K562 (cell line): Measurements from ENCODE around the gene METAP1D. TPM values are rescaled to one million over a fixed set of nuclear protein-coding genes. Genes with fewer than 3 reads are reported as not detected.
A peak's percentile ranks its signal among the peaks of the same experiment; 100 is the strongest.

ENCODE experiments used
- ATAC-seq: fragments of 200-7000 bp; cut with Tn5 transposase; 3 replicates; pipeline ENCODE4 v1.9.1; 2020; ENCODE audit warnings: moderate library complexity
- BruUV-seq: library from RNA; stranded (reverse); fragments of 400-500 nt; replicated peaks from 2 replicates; lab custom pipeline; 2021; lab: Mats Ljungman, UMichigan
- CTCF ChIA-PET: fragments of 300-600 bp; formaldehyde crosslinking; extraction: SDS; loops from one replicate; lab custom pipeline; 2021; ENCODE audit warnings: low intra/inter-chr PET ratio; lab: Yijun Ruan, JAX
- POLR2A ChIA-PET: fragments of 300-600, 350-650 bp; sonication (Branson Sonifier 250); formaldehyde crosslinking; extraction: SDS; loops from one replicate; lab custom pipeline; 2021; ENCODE audit warnings: antibody characterized with exemption, inconsistent platforms; lab: Yijun Ruan, JAX
- DNase-seq, 4 experiments: peaks; one replicate each; pipeline versions ENCODE4 v3.0.0 to v3.0.0-alpha.2; 2011 to 2018; ENCODE audit warnings: low spot score in 3 of 4, mixed read lengths in 3 of 4; ENCODE audit errors: extremely low read depth in 1 of 4
- FAIRE-seq: peaks from 2 replicates; lab custom pipeline; 2011; peaks lifted over from hg19 to GRCh38; lab: Jason Lieb, UNC
- H2AFZ ChIP-seq: 2 replicates; pipeline ENCODE4 v1.6.0; 2011; ENCODE audit warnings: low read depth, low read length, control low read depth, inconsistent platforms
- H3K27ac ChIP-seq: fragments of 200-600 bp; 3 replicates; pipeline ENCODE4 v1.8.0; 2011; ENCODE audit warnings: low read depth, mild to moderate bottlenecking, control low read depth, inconsistent platforms, low read length, moderate library complexity, mixed read lengths; ENCODE audit errors: extremely low read depth
- H3K27me3 ChIP-seq, 2 experiments: fragments of 300-600 bp in 1 of 2; 2 replicates in 1 of 2; 3 replicates in 1 of 2; pipeline versions ENCODE4 v1.6.0 to v1.8.0; 2011; ENCODE audit warnings: inconsistent platforms in 2 of 2, low read length in 2 of 2, mild to moderate bottlenecking in 1 of 2, mixed read lengths in 1 of 2, moderate library complexity in 1 of 2; ENCODE audit not compliant: control insufficient read depth in 2 of 2, insufficient read depth in 2 of 2
- H3K36me3 ChIP-seq: fragments of 300-600 bp; 3 replicates; pipeline ENCODE4 v1.8.0; 2011; ENCODE audit warnings: mild to moderate bottlenecking, low read length, inconsistent platforms; ENCODE audit not compliant: control insufficient read depth, insufficient read depth
- H3K4me1 ChIP-seq, 2 experiments: fragments of 200-600 bp in 1 of 2; replicated peaks in 1 of 2; 2 replicates in 1 of 2; 3 replicates in 1 of 2; pipeline versions ENCODE4 v1.5.1 to v1.8.0; 2011; ENCODE audit warnings: inconsistent platforms in 2 of 2, low read length in 2 of 2, mild to moderate bottlenecking in 1 of 2, mixed read lengths in 1 of 2, moderate library complexity in 1 of 2; ENCODE audit not compliant: control insufficient read depth in 2 of 2, insufficient read depth in 2 of 2
- H3K4me2 ChIP-seq: 2 replicates; pipeline ENCODE4 v1.6.1; 2011; ENCODE audit warnings: low read length, control low read depth, inconsistent platforms, mixed read lengths; ENCODE audit not compliant: insufficient read depth
- H3K4me3 ChIP-seq: fragments of 200-600 bp; sonication (generic), shearing (Covaris generic); 2 replicates; pipeline ENCODE4 v1.5.1; 2016; ENCODE audit warnings: control low read depth, inconsistent platforms
- H3K79me2 ChIP-seq: fragments of 200-600 bp; 3 replicates; pipeline ENCODE4 v1.8.0; 2011; ENCODE audit warnings: low read length, inconsistent platforms; ENCODE audit not compliant: control insufficient read depth, insufficient read depth
- H3K9ac ChIP-seq, 2 experiments: 2 replicates each; pipeline versions ENCODE4 v1.6.0 to v1.6.1; 2011; ENCODE audit warnings: low read depth in 2 of 2, low read length in 2 of 2, control low read depth in 1 of 2, inconsistent platforms in 1 of 2, mild to moderate bottlenecking in 1 of 2, mixed read lengths in 1 of 2; ENCODE audit not compliant: insufficient read depth in 1 of 2
- H3K9me1 ChIP-seq: one replicate; pipeline ENCODE4 v1.6.0; 2011; ENCODE audit warnings: inconsistent platforms, mild to moderate bottlenecking, low read length, moderate library complexity; ENCODE audit not compliant: control insufficient read depth, insufficient read depth
- H3K9me3 ChIP-seq: replicated peaks from 2 replicates; pipeline ENCODE4 v1.5.1; 2011; ENCODE audit warnings: low read depth, low read length, inconsistent platforms; ENCODE audit not compliant: control insufficient read depth, insufficient read depth
- H4K20me1 ChIP-seq: replicated peaks from 2 replicates; pipeline ENCODE4 v1.6.1; 2011; ENCODE audit warnings: low read length, inconsistent platforms, mixed read lengths; ENCODE audit not compliant: control insufficient read depth, insufficient read depth
- CEBPB ChIP-seq: fragments of 450-650 bp; IDR thresholded peaks from 2 replicates; pipeline ENCODE4 v1.6.1; 2016; ENCODE audit warnings: missing genetic modification characterization, missing compliant biosample characterization
- CEBPG ChIP-seq, 3 experiments: fragments of 200-800 bp in 1 of 3; sonication (Bioruptor generic) in 1 of 3; sonication (generic) in 1 of 3; formaldehyde crosslinking in 1 of 3; IDR thresholded peaks in 2 of 3; conservative IDR thresholded peaks in 1 of 3; 2 replicates each; pipeline versions ENCODE4 v1.6.1 to v1.8.0; 2016 to 2022; ENCODE audit warnings: missing compliant biosample characterization in 2 of 3, missing genetic modification characterization in 2 of 3, mild to moderate bottlenecking in 1 of 3, missing genetic modification reagents in 1 of 3
- ETV6 ChIP-seq, 3 experiments: fragments of 150-350 bp in 1 of 3; sonication (generic) in 1 of 3; formaldehyde crosslinking in 1 of 3; IDR thresholded peaks; 2 replicates each; pipeline versions ENCODE4 v1.6.1 to v1.8.0; 2014 to 2022; ENCODE audit warnings: borderline replicate concordance in 2 of 3, low read depth in 2 of 3, antibody characterized with exemption in 1 of 3, low read length in 1 of 3, mild to moderate bottlenecking in 1 of 3, missing genetic modification reagents in 1 of 3
- LEF1 ChIP-seq: fragments of 450-650 bp; IDR thresholded peaks from 2 replicates; pipeline ENCODE4 v1.6.1; 2016; ENCODE audit warnings: mild to moderate bottlenecking
- NEUROD1 ChIP-seq: fragments of 150-350 bp; IDR thresholded peaks from 2 replicates; pipeline ENCODE4 v1.6.1; 2014; ENCODE audit warnings: borderline replicate concordance, low read length, low read depth; ENCODE audit not compliant: partially characterized antibody
- RAD21 ChIP-seq, 2 experiments: fragments of 250-450 bp in 1 of 2; fragments of 450-650 bp in 1 of 2; sonication (Bioruptor Pico) in 1 of 2; formaldehyde crosslinking in 1 of 2; IDR thresholded peaks in 1 of 2; conservative IDR thresholded peaks in 1 of 2; 2 replicates each; pipeline versions ENCODE4 v1.4.0 to v1.8.0; 2020 to 2022; ENCODE audit warnings: mild to moderate bottlenecking in 2 of 2, moderate library complexity in 1 of 2
- SREBF2 ChIP-seq: sonication (generic); formaldehyde crosslinking; IDR thresholded peaks from 2 replicates; pipeline ENCODE4 v1.4.0; 2020; ENCODE audit warnings: mild to moderate bottlenecking, missing genetic modification reagents
- WGBS: fragments of 100-300 bp; shearing (Covaris generic); methylation state at CpG from one replicate; pipeline ENCODE4 v1.1.6; 2016; ENCODE audit warnings: low coverage, mixed read lengths; ENCODE audit not compliant: insufficient coverage; ENCODE audit errors: missing lambda C conversion rate; 5-methylcytosine and 5-hydroxymethylcytosine counted together
- in situ Hi-C: fragments of 300-500 bp; cut with MboI; formaldehyde crosslinking; loops from 4 replicates; pipeline ENCODE4 v1.15.0; 2018; ENCODE audit warnings: inconsistent platforms, mixed read lengths
- intact Hi-C: fragments of 100-400 bp; cut with micrococcal nuclease; formaldehyde crosslinking; loops from 2 replicates; pipeline ENCODE4 v1.14.2; 2022
- polyA plus RNA-seq, 8 experiments: library from polyadenylated mRNA; depleted of rRNA in 4 of 8; stranded (reverse) in 5 of 8; unstranded in 3 of 8; fragments of >200 nt; fragmentation: Nextera tagmentation in 2 of 8; fragmentation: Illumina TruSeq in 1 of 8; extraction: Ambion mirVana in 2 of 8; extraction: Trizol in 1 of 8; gene quantifications; 2 replicates each; pipeline versions ENCODE4 v1.2.1 to v1.2.3, GENCODE V29; 2011 to 2014; ENCODE audit warnings: inconsistent platforms in 1 of 8, missing spikeins in 1 of 8
- total RNA-seq, 7 experiments: library from RNA; depleted of rRNA in 6 of 7; stranded (reverse); fragments of >200 nt in 6 of 7; fragmentation: Illumina TruSeq in 2 of 7; extraction: Trizol in 2 of 7; gene quantifications; 2 replicates each; pipeline versions ENCODE4 v1.2.1 to v1.2.3, GENCODE V29; 2011 to 2021; ENCODE audit warnings: low replicate concordance in 1 of 7
- TF ChIP-seq, protein P1 (sequence below): sonication (generic); formaldehyde crosslinking; IDR thresholded peaks from 2 replicates; pipeline ENCODE4 v1.8.0; 2023; ENCODE audit warnings: missing genetic modification reagents, mild to moderate bottlenecking, borderline replicate concordance

METAP1D gene
- total and polyA plus RNA-seq, 9 of the 15 experiments (the other 6 are each of a cell fraction or from before 2014, with no cell fraction given), result 8.0 to 23.4 (median 15.7) TPM

GRCh38 chr2:172119089-172119488 is 119.3 kb downstream of the METAP1D start:
- Histone ChIP-seq H3K9me3 (no peaks in the 10 kb centered on the region), H3K27me3 (peaks cover 11 to 15% of the 10 kb centered on the region in 2 experiments; a peak in 4 of 5 replicates), H2AFZ (no peak overlapping the region), H4K20me1 (no peaks in the 10 kb centered on the region), H3K79me2 (no peaks in the 10 kb centered on the region), H3K9ac (no peak overlapping the region), H3K4me1 (no peaks in the 10 kb centered on the region), H3K9me1 (no peaks in the 10 kb centered on the region), H3K4me3 (no peak overlapping the region), H3K27ac (no peak overlapping the region), H3K4me2 (no peak overlapping the region), H3K36me3 (no peaks in the 10 kb centered on the region)
- FAIRE-seq (no peak), ATAC-seq (no peak), DNase-seq (no peak)
- ChIA-PET POLR2A (interaction anchor here (0.7 kb wide), 1 partner anchor 584 kb away, joined by 3 read pairs; no protein-coding TSS in a partner anchor), CTCF (no interaction called here)
- TF ChIP-seq CEBPB (tag) (peak; percentile 68), CEBPG (CRISPR knock-in tag; IDR thresholded peaks at IDR 0.05) (no peak), CEBPG (tag; conservative IDR thresholded peaks at IDR 0.05 in 1 of 2, IDR thresholded peaks at IDR 0.05 in 1 of 2) (peak; percentile 38 to 58; a peak in 3 of 4 replicates), LEF1 (no peak)
- in situ Hi-C loops, result loop anchor here (25.0 kb wide), 1 partner anchor 1157 kb away; no protein-coding TSS in a partner anchor
- intact Hi-C loops, result loop anchor here (10.0 kb wide), 1 partner anchor 1144 kb away; no protein-coding TSS in a partner anchor
- BruUV-seq, result no TSS peak

- DNase-seq (no peak), FAIRE-seq (no peak), ATAC-seq (no peak)
- in situ Hi-C loops, result loop anchor here (25.0 kb wide), 1 partner anchor 1158 kb away; no protein-coding TSS in a partner anchor
- Histone ChIP-seq H3K79me2 (no peaks in the 10 kb centered on the region), H3K9me1 (no peaks in the 10 kb centered on the region), H3K4me3 (no peak overlapping the region), H3K4me2 (no peak overlapping the region), H3K9ac (no peak overlapping the region), H2AFZ (no peak overlapping the region), H3K4me1 (no peaks in the 10 kb centered on the region), H3K27ac (no peak overlapping the region), H3K27me3 (peaks cover 11 to 15% of the 10 kb centered on the region in 2 experiments; a peak in 4 of 5 replicates), H4K20me1 (no peaks in the 10 kb centered on the region), H3K9me3 (no peaks in the 10 kb centered on the region), H3K36me3 (no peaks in the 10 kb centered on the region)
- CTCF ChIA-PET, result no interaction called here
- WGBS, result 4% methylated on average over 2 of the region's 2 CpGs
- no TSS peak for BruUV-seq
- POLR2A ChIA-PET, result interaction anchor here (0.6 to 1.1 kb wide), 4 partner anchors 129 to 1651 kb away, joined by 3 to 6 read pairs (median 3); no protein-coding TSS in a partner anchor
- intact Hi-C loops, result no loop called here
- TF ChIP-seq RAD21 (CRISPR knock-in tag; conservative IDR thresholded peaks at IDR 0.05 in 1 of 2, IDR thresholded peaks at IDR 0.05 in 1 of 2), result no peak
- TF ChIP-seq, protein P1, sequence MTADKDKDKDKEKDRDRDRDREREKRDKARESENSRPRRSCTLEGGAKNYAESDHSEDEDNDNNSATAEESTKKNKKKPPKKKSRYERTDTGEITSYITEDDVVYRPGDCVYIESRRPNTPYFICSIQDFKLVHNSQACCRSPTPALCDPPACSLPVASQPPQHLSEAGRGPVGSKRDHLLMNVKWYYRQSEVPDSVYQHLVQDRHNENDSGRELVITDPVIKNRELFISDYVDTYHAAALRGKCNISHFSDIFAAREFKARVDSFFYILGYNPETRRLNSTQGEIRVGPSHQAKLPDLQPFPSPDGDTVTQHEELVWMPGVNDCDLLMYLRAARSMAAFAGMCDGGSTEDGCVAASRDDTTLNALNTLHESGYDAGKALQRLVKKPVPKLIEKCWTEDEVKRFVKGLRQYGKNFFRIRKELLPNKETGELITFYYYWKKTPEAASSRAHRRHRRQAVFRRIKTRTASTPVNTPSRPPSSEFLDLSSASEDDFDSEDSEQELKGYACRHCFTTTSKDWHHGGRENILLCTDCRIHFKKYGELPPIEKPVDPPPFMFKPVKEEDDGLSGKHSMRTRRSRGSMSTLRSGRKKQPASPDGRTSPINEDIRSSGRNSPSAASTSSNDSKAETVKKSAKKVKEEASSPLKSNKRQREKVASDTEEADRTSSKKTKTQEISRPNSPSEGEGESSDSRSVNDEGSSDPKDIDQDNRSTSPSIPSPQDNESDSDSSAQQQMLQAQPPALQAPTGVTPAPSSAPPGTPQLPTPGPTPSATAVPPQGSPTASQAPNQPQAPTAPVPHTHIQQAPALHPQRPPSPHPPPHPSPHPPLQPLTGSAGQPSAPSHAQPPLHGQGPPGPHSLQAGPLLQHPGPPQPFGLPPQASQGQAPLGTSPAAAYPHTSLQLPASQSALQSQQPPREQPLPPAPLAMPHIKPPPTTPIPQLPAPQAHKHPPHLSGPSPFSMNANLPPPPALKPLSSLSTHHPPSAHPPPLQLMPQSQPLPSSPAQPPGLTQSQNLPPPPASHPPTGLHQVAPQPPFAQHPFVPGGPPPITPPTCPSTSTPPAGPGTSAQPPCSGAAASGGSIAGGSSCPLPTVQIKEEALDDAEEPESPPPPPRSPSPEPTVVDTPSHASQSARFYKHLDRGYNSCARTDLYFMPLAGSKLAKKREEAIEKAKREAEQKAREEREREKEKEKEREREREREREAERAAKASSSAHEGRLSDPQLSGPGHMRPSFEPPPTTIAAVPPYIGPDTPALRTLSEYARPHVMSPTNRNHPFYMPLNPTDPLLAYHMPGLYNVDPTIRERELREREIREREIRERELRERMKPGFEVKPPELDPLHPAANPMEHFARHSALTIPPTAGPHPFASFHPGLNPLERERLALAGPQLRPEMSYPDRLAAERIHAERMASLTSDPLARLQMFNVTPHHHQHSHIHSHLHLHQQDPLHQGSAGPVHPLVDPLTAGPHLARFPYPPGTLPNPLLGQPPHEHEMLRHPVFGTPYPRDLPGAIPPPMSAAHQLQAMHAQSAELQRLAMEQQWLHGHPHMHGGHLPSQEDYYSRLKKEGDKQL (CRISPR knock-in tag), result no peak
- no peak for TF ChIP-seq NEUROD1
- no peak for TF ChIP-seq ETV6 (IDR thresholded peaks at IDR 0.05; ENCODE audit: borderline replicate concordance in 1 of 2, low read depth in 2 of 2, low read length in 1 of 2)
- no peak for TF ChIP-seq ETV6 (CRISPR knock-in tag; IDR thresholded peaks at IDR 0.05; ENCODE audit: borderline replicate concordance)
- no peak for TF ChIP-seq SREBF2 (CRISPR knock-in tag)
Measured at GRCh38 chr2:172120118-172120517, 120.4 kb downstream of the METAP1D start.
